Ectodermal cell (in vitro differentiated cells): Measurements from ENCODE around the gene EFNA2. TPM values are rescaled to one million over a fixed set of nuclear protein-coding genes. Genes with fewer than 3 reads are reported as not detected.

ENCODE experiments used
- H3K27ac ChIP-seq: 2 replicates; pipeline ENCODE4 v1.7.0; 2013; ENCODE audit warnings: mild to moderate bottlenecking, low read depth, low read length; ENCODE audit not compliant: insufficient read depth, poor library complexity, severe bottlenecking
- H3K27me3 ChIP-seq: 2 replicates; pipeline ENCODE4 v1.7.0; 2013; ENCODE audit warnings: mild to moderate bottlenecking, low read length; ENCODE audit not compliant: insufficient read depth, control insufficient read depth, poor library complexity, severe bottlenecking
- H3K36me3 ChIP-seq: one replicate; pipeline ENCODE4 v1.7.0; 2013; ENCODE audit warnings: low read length; ENCODE audit not compliant: control insufficient read depth, insufficient read depth
- H3K4me1 ChIP-seq: one replicate; pipeline ENCODE4 v1.7.0; 2013; ENCODE audit warnings: low read length; ENCODE audit not compliant: control insufficient read depth, insufficient read depth
- H3K4me3 ChIP-seq: 2 replicates; pipeline ENCODE4 v1.7.0; 2013; ENCODE audit warnings: low read depth, low read length, control low read depth; ENCODE audit not compliant: insufficient read depth
- H3K9me3 ChIP-seq: 2 replicates; pipeline ENCODE4 v1.7.0; 2013; ENCODE audit warnings: mild to moderate bottlenecking, low read length, moderate library complexity; ENCODE audit not compliant: control insufficient read depth
- WGBS, 2 experiments: methylation state at CpG; one replicate each; pipeline ENCODE4 v1.1.7; 2013; ENCODE audit warnings: missing lambda C conversion rate in 2 of 2; 5-methylcytosine and 5-hydroxymethylcytosine counted together
- polyA plus RNA-seq, 4 experiments: library from polyadenylated mRNA; stranded (reverse); fragments of 50-300 nt; gene quantifications; one replicate each; pipeline ENCODE4 v1.2.3, GENCODE V29; 2013

EFNA2 gene
- 34.3 TPM for polyA plus RNA-seq (2013, experiment 1 of 4)
- 34.7 TPM for polyA plus RNA-seq (2013, experiment 2 of 4)
- polyA plus RNA-seq (2013, experiment 3 of 4): 35.1 TPM
- polyA plus RNA-seq (2013, experiment 4 of 4): 33.8 TPM

DNA sequence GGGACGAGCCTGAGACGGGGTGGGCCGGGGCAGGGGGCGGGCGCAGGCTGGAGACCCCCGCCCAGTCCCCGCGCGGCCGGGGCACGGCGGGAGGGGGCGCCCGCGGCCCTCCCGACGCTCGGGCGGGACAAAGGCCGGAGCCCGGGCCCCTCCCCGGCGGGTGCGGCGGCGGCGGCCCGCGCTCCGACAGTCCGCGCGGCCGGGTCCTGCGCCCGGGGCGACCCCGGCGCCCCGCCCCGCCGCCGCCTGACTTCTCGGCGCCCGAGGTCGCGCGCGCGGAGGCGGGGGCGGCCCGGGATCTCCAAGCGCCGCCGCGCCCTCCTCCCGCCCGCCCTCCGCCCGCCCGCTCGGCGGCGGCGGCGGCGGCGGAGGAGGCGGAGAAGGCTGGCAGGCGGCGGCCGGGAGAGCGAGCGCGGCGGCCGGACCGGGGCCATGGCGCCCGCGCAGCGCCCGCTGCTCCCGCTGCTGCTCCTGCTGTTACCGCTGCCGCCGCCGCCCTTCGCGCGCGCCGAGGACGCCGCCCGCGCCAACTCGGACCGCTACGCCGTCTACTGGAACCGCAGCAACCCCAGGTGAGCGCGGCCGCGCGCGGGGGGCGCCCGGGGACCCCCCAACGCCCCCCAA is at the start of gene EFNA2:
Gene EFNA2 (plus strand): TSS at position 137 of the 624 bp plus-strand sequence. CDS start 296 bp downstream, at position 433.
- H3K4me1 ChIP-seq: peaks cover 17% of the 10 kb centered on the region
- 0 to 1% methylated on average over 113 of the region's 113 CpGs for WGBS, 2 experiments
- H3K36me3 ChIP-seq: no peaks in the 10 kb centered on the region
- H3K27ac ChIP-seq: no peak within 1 kb of the TSS
- peaks cover 31% of the 10 kb centered on the region for H3K27me3 ChIP-seq
- no peaks in the 10 kb centered on the region for H3K9me3 ChIP-seq
- peak within 1 kb of the TSS; percentile 56 for H3K4me3 ChIP-seq

DNA sequence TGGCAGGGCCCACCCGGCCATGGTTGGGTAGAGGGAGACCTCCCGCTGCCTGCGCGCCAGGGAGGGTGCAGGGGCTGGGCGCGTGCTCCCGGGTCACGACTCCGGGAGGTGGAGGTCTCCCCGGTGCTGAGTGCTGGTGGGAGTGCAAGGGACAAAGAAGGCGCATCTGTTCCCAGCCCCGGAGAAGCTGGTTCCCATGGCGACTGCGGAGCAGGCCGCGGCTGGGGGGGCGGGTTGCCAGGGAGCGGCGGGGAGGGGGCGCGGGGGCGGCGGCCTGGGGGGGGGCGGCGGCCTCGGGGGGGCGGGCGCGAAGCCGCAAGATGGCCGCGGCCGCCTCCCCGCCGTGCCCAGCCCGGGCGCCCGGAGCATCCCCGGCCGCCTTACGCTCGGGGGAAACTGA is 49.1 kb upstream of the EFNA2 start:
- Histone ChIP-seq H3K27me3 (peaks cover 5% of the 10 kb centered on the region), H3K36me3 (peaks cover 17% of the 10 kb centered on the region), H3K4me1 (peaks cover 3% of the 10 kb centered on the region), H3K4me3 (peak overlapping the region; percentile 73), H3K27ac (no peak overlapping the region), H3K9me3 (no peaks in the 10 kb centered on the region)
- WGBS, 2 experiments: 7 to 8% methylated on average over 42 of the region's 42 CpGs

DNA sequence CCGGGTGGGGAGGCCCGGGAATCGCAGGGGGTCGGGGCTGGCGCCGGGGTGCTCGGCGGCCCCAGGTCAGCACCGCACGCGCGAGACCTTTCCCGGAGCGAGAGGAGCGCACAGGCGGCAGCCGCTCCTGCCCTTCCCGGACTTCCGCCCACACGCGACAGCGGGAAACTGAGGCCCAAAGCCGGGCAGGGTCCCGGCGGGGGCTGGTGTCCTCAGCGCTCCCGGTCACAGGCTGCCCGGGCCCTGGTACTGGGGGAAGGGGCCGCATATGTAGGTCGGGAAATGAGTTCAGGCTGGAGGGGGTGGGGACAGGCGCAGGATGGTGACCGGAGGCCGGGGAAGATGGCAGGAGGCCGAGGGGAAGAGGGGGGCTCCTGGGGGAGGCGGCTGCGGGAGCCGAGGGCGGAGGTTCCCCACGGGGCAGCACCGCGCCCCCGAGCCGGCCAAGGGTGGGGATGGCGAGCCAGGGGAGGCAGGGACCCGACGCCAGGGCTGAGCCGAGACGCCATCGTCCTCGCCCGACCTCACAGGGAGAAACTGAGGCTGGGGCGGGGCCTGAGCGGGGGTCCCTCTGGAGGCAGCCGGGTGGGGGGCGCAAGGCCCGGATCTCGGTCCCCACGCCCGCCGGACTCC is 48.5 kb upstream of the EFNA2 start:
- Histone ChIP-seq H3K27ac (no peak overlapping the region), H3K4me3 (peak overlapping the region; percentile 73), H3K9me3 (no peaks in the 10 kb centered on the region), H3K27me3 (peaks cover 5% of the 10 kb centered on the region), H3K4me1 (peaks cover 3% of the 10 kb centered on the region), H3K36me3 (peaks cover 17% of the 10 kb centered on the region)
- 1% methylated on average over 60 of the region's 60 CpGs for WGBS, 2 experiments

DNA sequence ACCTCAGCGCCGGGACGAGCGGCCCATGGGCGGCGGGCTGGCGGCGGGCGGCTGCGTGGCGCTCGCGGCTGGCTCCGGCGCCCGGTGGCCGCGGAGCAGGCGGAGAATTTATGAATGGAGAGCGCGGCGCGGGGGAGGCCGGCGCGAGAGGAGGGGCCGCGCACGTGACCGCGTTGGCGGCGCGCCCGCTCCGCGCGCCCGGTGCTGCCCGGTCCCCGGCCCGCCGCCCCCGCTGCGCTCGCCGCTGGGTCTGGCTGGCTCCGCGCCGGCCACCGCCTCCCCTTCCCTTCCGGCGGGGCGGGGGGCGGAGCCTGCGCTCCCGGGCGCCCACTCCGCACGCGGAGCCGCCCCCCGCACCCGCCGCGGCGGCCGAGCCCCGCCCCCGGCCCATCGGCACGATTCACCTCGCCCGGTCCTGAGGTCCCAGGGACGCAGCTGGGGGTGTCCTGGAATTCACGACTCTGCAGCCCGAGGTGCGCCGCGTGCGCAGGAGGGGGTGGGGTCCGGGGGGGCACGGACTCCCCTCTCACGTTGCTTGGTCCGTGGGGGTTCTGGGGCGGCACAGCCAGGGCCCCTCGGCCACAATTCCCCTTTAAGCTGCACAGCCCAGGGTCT is 47.8 kb upstream of the EFNA2 start, which contains the start of gene CBARP:
Gene CBARP (minus strand): TSS at position 252 of the 615 bp plus-strand sequence. CDS start 1,905 bp downstream, outside the sequence.
- 1% methylated on average over 87 of the region's 87 CpGs for WGBS, 2 experiments
- H3K27ac ChIP-seq: no peak within 1 kb of the TSS
- H3K4me1 ChIP-seq: peaks cover 3% of the 10 kb centered on the region

GRCh38 chr19:1238369-1239303 is 47.0 kb upstream of the EFNA2 start:
- Histone ChIP-seq H3K4me1 (peaks cover 3% of the 10 kb centered on the region), H3K36me3 (peaks cover 13% of the 10 kb centered on the region), H3K9me3 (no peaks in the 10 kb centered on the region), H3K4me3 (peak overlapping the region; percentile 73), H3K27ac (no peak overlapping the region), H3K27me3 (peaks cover 5% of the 10 kb centered on the region)
- WGBS, 2 experiments: 75% methylated on average over 34 of the region's 34 CpGs

More for the DNA sequence above, 47.8 kb upstream of the EFNA2 start, which contains the start of gene CBARP:
- Histone ChIP-seq H3K9me3 (no peaks in the 10 kb centered on the region), H3K4me3 (peak within 1 kb of the TSS; percentile 73), H3K36me3 (peaks cover 17% of the 10 kb centered on the region), H3K27me3 (peaks cover 5% of the 10 kb centered on the region)

DNA sequence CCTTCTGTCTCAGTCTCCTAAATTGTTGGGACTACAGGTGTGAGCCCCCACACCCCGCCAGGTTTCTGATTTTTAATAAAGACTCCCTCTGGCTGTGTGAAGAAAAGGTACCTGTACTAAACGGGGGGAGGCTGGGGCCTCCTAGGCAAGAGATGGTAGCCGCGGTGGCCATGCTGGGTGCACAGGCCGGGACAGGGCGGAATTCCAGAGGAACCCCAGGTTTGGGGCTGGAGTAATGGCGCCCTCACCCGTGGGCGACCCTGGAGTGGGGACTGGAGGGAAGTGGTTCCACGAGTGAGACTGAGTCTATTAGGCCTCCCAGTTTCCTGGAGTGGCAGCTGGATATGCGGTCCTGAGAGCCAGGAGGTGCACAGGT is 46.3 kb upstream of the EFNA2 start:
- H3K4me3 ChIP-seq: no peak overlapping the region
- WGBS, 2 experiments: 90 to 93% methylated on average over 11 of the region's 11 CpGs

GRCh38 chr19:1239796-1240737 is 45.6 kb upstream of the EFNA2 start:
- peak overlapping the region; percentile 36 for H3K4me3 ChIP-seq
- peaks cover 5% of the 10 kb centered on the region for H3K27me3 ChIP-seq
- 10% methylated on average over 80 of the region's 84 CpGs for WGBS, 2 experiments
- peaks cover 3% of the 10 kb centered on the region for H3K4me1 ChIP-seq
- no peaks in the 10 kb centered on the region for H3K9me3 ChIP-seq
- no peaks in the 10 kb centered on the region for H3K36me3 ChIP-seq
- H3K27ac ChIP-seq: no peak overlapping the region

More for the DNA sequence above, 46.3 kb upstream of the EFNA2 start:
- no peaks in the 10 kb centered on the region for H3K9me3 ChIP-seq
- no peak overlapping the region for H3K27ac ChIP-seq
- peaks cover 5% of the 10 kb centered on the region for H3K36me3 ChIP-seq
- peaks cover 3% of the 10 kb centered on the region for H3K4me1 ChIP-seq
- peaks cover 5% of the 10 kb centered on the region for H3K27me3 ChIP-seq

DNA sequence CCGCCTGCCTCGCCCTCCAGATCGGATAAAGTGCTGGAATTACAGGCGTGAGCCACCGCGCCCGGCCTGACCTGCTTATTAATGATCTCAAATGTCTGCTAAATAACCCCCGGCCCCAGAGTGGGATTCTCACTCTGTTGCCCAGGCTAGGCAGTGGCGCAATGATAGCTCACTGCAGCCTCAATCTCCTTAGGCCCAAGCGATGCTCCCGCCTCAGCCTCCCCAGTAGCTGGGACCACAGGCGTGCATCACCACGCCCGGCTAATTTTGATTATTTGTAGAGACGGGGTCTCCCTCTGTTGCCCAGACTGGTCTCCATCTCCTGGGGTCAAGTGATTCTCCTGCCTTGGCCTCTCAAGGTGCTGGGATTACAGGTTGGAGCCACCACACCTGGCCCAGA is 44.7 kb upstream of the EFNA2 start:
- H3K4me3 ChIP-seq: peak overlapping the region; percentile 88
- H3K4me1 ChIP-seq: peaks cover 3% of the 10 kb centered on the region
- H3K36me3 ChIP-seq: no peaks in the 10 kb centered on the region
- WGBS, 2 experiments: 83% methylated on average over 15 of the region's 15 CpGs
- no peak overlapping the region for H3K27ac ChIP-seq
- no peaks in the 10 kb centered on the region for H3K9me3 ChIP-seq
- peaks cover 5% of the 10 kb centered on the region for H3K27me3 ChIP-seq
